GM15510 (cell line): ENCODE results near the gene MMEL1.

Experiments used
- POLR2A ChIP-seq: IDR thresholded peaks from 3 replicates; pipeline ENCODE4 v1.6.1; 2011; ENCODE audit warnings: borderline replicate concordance; ENCODE audit not compliant: insufficient read length; ENCODE audit errors: extremely low read depth

MMEL1 gene

GRCh38 chr1:2625311-2625710 is 7.5 kb downstream of the MMEL1 start:
- TF ChIP-seq POLR2A: no peak

DNA sequence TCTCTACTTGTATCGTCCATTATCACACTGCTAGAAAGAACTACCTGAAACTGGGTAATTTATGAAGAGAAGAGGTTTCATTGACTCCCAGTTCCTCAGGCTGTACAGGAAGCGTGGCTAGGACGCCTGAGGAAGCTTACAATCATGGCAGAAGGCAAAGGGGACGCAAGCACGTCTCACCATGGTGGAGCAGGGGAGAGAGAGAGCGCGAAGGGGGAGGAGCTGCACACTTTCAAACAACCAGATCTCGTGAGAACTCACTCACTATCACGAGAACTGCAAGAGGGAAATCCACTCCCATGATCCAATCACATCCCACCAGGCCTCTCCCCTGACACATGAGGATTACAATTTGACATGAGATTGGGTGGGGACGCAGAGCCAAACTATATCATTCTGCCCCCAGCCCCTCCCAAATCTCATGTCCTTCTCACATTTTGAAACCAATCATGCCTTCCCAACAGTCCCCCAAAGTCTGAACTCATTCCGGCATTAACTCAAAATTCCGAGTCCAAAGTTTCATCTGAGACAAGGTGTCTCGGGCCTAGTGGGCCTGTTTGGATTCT is 8.0 kb downstream of the MMEL1 start:
- TF ChIP-seq POLR2A: no peak

DNA sequence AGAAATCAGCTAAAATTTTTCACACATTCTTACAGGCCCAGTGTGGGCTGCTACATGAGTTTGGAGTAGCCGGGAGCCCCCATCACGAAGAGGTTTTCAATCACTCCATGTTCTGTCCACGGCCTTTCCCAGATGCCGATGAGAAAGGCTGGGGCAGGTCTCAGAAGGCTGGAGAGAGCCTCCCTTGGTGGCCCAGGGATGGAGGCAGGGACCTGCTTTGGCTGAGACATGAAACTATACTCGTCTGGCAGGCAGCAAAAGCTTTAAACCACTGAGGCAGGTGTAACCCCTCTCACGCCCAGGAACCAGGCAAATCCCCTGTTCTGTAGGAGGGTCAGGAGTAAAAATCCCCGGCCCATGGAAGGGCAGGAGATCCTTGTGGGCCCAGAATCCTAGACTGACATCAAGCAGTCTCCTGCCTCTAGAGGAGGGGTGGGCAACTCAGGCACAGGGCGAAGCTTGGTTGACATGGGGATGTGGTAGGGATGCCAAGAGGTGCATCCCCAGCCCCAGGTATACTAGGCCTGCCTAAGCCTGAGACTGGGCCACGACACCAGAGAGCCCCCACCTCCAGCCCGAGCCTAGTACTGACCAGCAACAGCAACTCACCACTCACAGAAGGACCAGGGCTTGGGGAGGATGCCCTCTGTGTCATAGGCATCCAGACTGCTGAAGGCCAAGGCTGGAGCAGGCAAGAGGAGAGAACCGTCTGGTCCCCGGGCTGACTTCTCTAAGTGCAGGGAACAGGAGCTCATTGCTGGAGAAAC is 9.1 kb downstream of the MMEL1 start:
- TF ChIP-seq POLR2A: no peak

DNA sequence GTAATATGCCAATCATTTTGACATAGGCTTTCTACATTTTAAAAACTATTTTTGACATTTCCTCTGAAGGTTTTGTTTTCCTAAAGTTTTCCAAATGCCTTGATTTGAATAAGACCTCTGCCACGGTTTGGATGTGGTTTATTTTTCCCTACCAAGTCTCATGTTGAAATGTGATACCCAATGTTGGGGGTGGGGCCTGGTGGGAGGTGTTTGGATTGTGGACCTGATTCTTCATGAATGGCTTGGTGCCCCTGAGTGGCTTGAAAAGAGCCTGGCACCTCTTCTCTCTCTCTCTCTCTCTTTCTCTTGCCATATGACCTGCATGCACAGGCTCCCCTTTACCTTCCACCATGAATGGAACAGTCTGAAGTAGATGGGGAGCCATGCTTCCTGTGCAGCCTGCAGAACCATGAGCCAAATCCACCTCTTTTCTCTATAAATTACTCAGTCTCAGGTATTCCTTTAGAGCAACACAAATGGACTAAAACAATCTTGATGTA is 14.8 kb downstream of the MMEL1 start:
- no peak for TF ChIP-seq POLR2A

DNA sequence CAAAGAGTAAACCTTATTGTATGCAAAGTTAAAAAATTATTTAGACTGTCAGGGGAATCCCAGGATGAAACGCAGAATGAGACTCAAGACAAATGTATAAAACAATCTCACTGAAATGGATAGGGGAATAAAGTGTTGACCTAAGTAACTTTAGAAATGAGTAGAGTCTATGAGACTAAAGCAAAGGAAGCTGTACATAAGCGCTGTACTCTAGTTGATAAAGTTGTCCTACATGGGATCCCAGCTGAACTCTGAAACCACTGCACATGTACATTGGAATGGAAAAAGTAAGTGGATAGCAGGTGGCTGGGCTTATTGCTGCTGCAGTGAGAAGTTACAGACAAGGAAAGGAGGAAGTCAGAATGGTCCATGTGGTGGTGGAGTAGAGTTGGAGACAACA is 18.7 kb downstream of the MMEL1 start:
- TF ChIP-seq POLR2A: no peak

- TF ChIP-seq POLR2A: no peak
Measured at GRCh38 chr1:2612591-2613365, 20.0 kb downstream of the MMEL1 start.

DNA sequence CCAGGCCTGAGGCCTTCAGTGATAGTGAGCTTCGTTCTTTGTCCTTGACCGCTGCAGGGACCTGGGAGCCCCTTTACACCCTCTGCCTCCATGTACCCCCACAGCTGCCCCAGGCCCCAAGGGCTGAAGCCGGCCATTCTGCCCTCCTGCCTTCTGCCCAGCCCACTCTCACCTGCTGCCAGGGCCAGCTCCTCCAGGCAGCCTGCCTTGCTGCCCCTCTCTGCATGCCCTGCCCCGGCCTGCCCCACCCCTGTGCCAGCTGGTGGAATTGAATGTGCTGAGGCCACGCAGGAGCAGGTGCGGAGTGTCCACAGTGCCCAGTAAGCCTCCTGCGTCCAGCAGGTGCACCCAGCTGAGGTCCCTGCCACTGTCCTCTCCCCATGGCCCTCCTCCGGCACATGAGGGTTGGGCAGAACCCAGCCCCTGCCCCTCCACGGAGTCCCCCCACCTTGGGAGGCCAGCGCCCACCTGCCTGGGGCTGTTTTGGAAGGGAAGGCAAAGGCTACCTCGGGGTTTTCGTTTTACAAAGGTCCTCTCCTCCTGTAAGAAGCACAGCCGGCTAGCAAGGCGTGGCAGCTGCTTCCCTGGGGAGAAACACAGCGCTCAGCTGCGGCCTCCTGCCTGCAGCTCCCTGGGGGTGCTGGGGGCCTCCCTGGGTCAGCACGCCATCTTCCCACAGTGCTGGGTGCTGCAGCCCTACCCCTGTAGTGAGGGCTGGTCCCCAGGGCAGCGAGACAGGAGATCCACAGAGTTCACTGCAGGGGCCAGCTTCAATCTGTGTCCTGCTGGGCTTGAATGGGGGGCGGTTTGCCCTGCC is 21.0 kb downstream of the MMEL1 start:
- no peak for TF ChIP-seq POLR2A

GRCh38 chr1:2611031-2611501 is 21.8 kb downstream of the MMEL1 start:
- no peak for TF ChIP-seq POLR2A

DNA sequence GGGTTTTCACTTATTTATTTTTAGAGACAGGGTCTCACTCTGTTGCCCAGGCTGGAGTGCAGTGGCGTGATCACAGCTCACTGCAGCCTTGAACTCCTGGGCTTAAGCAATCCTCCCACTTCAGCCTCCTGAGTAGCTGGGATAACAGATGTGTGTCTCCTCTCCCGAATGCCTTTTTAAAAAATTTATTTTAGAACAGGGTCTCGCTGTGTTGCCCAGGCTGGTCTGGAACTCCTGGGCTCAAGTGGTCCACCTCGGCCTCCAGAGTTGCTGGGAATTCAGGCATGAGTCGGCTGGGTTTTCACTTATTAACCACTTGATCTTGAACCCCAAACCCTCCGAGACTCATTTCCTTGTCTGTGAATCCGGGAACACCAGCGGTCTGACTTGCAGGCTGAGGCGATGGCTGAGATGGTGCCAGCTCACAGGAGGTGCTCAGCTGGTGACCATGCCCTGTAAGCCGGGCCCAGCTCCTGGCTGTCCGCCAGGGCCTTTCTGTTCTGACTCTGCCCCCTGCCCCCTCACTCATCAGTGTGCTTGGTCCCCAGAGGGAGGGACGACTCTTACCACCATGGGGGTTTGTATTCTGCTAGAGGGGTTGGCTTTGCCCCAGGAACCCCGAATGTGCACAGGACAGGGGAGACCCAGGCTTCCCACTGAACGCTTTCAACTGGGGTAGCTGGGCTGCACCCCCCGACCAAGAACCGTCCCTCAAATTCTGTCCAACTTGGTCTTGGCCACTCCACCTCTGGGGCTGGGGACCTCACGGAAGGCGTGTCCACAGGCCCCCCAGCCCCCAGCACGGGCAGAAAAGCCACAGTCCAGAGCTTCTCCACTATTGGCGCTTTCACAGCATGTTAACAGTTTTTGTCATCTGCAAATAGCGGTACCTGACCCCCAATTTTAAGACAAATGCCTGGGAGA is 22.5 kb downstream of the MMEL1 start:
- no peak for TF ChIP-seq POLR2A

DNA sequence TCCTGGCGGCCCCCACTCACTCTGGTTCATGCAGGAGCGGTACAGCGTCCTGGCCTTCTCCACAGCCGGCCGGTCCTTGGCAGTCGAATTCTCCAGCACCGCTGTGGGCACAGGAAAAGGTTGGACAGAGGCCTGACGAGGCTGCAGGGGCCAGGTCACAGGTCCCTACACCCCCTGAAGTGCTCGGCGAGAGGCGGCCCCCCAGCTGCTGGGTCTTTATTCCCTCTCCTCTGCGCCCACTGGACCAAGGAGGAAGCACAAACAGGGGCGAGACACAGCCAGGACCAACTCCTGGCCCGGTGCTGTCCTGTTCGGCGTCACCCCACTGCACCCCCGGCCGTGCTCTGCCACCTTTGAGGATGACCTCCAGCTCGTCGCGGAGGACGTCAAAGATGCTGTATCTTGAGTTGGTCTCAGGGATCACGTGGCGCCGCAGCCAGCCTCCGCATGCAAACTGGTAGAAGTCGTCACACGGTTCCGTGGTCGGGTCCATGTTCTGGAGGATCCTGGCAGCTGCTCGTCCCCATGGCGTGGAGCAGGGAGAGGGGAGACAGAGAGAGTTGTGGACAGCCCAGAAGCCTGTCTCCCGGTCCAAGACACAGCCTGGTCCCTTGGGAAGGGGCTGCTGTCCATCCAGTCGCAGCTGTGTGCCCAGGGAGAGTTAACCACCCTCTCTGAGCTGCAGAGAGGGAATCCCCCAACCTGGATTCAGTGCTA is 23.3 kb downstream of the MMEL1 start:
- no peak for TF ChIP-seq POLR2A

GRCh38 chr1:2607641-2608091 is 25.1 kb downstream of the MMEL1 start:
- no peak for TF ChIP-seq POLR2A

DNA sequence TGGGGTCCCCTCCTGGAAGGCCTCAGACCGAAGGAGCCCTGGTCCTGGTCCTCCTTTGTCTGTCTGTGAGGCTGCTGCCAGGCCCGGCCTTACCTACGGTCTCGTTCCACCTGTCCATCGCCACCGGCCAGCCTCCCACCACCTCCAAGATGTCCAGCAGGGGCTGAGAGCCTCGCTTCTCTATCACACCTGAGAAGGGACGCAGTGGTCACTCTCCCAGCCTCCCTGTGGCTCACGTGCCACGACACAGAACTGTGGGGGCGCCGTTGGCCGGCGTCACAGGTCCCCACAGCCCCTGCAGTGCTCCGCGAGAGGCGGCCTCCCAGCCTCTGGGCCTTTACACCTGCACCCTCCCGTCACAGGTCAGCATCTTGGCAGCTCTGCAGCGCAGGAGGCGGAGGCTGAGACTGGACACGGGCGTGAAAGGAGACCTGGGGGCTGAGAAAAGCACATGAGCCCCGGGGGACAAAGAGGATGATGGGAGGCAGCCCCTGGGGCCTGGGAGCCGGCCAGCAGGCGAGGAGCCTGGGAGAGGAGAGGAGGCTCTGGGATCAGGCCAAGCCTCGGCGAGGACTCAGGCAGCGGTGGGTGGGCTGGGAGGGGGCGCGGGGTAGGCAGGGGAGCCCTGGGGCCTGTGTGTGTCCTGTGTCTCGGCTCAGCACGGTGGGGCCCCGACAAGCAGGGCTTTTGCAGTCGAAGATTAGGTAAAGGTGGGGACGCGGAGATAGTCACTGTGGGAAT is 25.8 kb downstream of the MMEL1 start:
- no peak for TF ChIP-seq POLR2A
